GM13976 (cell line): Measurements from ENCODE around the gene CENPL.
"Not testable (repeated sequence)": the region's sequence is repeated elsewhere in the genome, so short reads cannot be mapped to it uniquely, and the experiment has no call there.

Source experiments
- DNase-seq: peaks from one replicate; pipeline ENCODE4 v3.0.0; 2012; ENCODE audit warnings: low spot score
- in situ Hi-C: fragments of 300-500 bp; cut with MboI; formaldehyde crosslinking; loops from one replicate; pipeline ENCODE4 v1.12.0; 2022; ENCODE audit warnings: low sequenced_read_pairs, mixed read lengths, inconsistent platforms; ENCODE audit not compliant: unreplicated experiment
- TF ChIP-seq, protein P1 (sequence below): IDR thresholded peaks from 2 replicates; pipeline ENCODE4 v1.5.1; 2012; ENCODE audit warnings: borderline replicate concordance, mild to moderate bottlenecking; ENCODE audit not compliant: insufficient read depth; ENCODE audit errors: extremely low read depth, missing control alignments, control extremely low read depth

Gene CENPL

GRCh38 chr1:173775578-173776226, 49.0 kb downstream of the CENPL start:
- TF ChIP-seq, protein P1, sequence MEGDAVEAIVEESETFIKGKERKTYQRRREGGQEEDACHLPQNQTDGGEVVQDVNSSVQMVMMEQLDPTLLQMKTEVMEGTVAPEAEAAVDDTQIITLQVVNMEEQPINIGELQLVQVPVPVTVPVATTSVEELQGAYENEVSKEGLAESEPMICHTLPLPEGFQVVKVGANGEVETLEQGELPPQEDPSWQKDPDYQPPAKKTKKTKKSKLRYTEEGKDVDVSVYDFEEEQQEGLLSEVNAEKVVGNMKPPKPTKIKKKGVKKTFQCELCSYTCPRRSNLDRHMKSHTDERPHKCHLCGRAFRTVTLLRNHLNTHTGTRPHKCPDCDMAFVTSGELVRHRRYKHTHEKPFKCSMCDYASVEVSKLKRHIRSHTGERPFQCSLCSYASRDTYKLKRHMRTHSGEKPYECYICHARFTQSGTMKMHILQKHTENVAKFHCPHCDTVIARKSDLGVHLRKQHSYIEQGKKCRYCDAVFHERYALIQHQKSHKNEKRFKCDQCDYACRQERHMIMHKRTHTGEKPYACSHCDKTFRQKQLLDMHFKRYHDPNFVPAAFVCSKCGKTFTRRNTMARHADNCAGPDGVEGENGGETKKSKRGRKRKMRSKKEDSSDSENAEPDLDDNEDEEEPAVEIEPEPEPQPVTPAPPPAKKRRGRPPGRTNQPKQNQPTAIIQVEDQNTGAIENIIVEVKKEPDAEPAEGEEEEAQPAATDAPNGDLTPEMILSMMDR = no peak
- in situ Hi-C loops = no loop called here
- no peak for DNase-seq

DNA sequence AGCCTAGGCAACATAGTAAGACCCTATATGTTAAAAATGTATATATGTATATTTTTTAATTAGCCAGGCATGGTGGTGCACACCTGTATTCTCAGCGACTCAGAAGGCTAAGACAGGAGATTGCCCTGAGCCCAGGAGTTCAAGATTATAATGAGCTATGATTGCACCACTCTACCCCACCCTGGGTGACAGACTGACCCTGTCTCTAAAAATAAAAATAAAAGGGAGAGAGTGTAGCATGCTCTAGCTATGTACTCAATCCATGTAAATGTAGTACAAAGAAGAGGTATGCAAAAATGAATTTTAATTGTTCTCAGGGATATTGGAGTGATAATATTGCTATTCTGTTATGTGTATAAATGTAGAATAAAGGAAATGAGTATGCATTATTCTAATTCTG, 53.1 kb downstream of the CENPL start:
- TF ChIP-seq, protein P1 = no peak
- DNase-seq = no peak
- in situ Hi-C loops = no loop called here

- in situ Hi-C loops, DNase-seq: not testable (repeated sequence)
These were observed 54.4 kb downstream of the CENPL start for GRCh38 chr1:173770330-173770729.

DNA sequence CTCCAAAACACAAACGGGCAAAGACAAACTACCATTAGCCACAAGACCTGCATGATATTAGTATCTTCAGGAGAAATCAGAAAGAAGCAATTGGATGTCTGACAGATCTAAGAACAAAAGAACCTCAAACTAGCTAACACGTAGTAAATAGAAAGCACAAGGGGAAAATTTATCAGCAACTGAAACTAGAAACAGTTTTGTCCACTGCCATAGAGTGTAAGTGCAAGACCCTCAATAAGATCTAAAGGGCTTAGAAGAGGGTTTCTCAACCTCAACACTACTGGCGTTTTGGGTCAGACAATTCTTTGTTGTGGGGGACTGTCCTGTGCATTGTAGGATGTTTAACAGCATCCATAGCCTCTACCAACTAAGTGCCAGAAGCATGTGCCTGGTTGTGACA, 55.9 kb downstream of the CENPL start:
- in situ Hi-C loops = no loop called here
- TF ChIP-seq, protein P1 = no peak
- DNase-seq = no peak

DNA sequence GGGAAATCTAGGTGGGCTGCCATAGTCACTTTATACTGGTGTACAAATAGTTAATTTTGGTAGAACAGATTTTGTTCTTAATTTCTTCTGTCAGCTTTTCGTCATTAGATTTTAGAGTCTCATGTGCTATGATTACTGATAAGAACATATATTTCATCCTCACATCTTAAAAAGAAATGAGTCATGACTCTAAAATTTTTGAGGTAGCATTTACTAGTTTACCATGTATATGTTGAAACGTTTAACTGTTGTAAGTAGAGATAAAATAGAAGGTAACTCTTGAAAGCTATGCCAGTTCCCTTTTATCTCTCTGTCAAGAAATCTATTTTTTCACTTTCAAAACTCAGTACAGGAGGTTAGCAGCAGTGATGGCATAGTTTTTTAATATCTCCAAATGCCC, 56.5 kb downstream of the CENPL start:
- TF ChIP-seq, protein P1 = no peak
- in situ Hi-C loops = no loop called here
- DNase-seq = no peak

- DNase-seq, in situ Hi-C loops: not testable (repeated sequence)
These were observed 60.4 kb downstream of the CENPL start for GRCh38 chr1:173764331-173764730.

- DNase-seq = no peak
- in situ Hi-C loops = no loop called here
- TF ChIP-seq, protein P1 = no peak
These were observed 65.7 kb downstream of the CENPL start for GRCh38 chr1:173758980-173759379.

DNA sequence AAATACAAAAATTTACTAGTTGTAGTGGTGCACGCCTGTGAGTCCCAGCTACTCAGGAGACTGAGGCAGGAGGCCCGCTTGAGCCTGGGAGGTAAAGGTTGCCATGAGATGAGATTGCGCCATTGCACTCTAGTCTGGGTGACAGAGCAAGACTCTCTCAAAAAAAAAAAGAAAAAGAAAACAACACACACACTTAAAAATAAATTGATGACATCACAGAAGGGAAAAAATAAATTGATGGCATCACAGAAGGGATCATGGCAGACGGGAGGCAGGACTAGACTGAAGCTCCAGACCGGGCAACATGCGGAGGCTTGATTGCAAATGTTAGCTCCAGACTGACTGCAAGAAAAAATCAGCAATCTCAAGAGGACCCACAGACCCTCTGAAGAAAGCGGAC, 66.6 kb downstream of the CENPL start:
- TF ChIP-seq, protein P1 = no peak
- in situ Hi-C loops = no loop called here
- DNase-seq = no peak
